Measurements from ENCODE around the gene C1QTNF12.

C1QTNF12 gene

GRCh38 chr1:1281533-1282321 lies 35.2 kb upstream of the C1QTNF12 start:
- no peak for DNase-seq (ENCODE audit: low read depth)

- no peak for DNase-seq (ENCODE audit: low read depth)
These were observed 34.4 kb upstream of the C1QTNF12 start for GRCh38 chr1:1280782-1281481.

GRCh38 chr1:1279028-1279427 lies 32.5 kb upstream of the C1QTNF12 start:
- no peak for DNase-seq (ENCODE audit: low read depth)

GRCh38 chr1:1278620-1279019 lies 32.1 kb upstream of the C1QTNF12 start:
- DNase-seq (ENCODE audit: low read depth), result no peak

GRCh38 chr1:1275836-1276235 lies 29.3 kb upstream of the C1QTNF12 start:
- no peak for DNase-seq (ENCODE audit: low read depth)

- no peak for DNase-seq (ENCODE audit: low read depth)
These were observed 28.5 kb upstream of the C1QTNF12 start for GRCh38 chr1:1274931-1275431.

- DNase-seq (ENCODE audit: low read depth), result no peak
These were observed 27.9 kb upstream of the C1QTNF12 start for GRCh38 chr1:1274299-1274930.

- DNase-seq (ENCODE audit: low read depth), result peak; percentile 94
These were observed 27.2 kb upstream of the C1QTNF12 start, which contains the start of gene UBE2J2 for GRCh38 chr1:1273512-1274298. Gene UBE2J2, minus strand, starts transcription at chr1:1273854. Its CDS starts 5,862 bp downstream, at chr1:1267992.

GRCh38 chr1:1273209-1273511 lies 26.6 kb upstream of the C1QTNF12 start:
- no peak for DNase-seq (ENCODE audit: low read depth)

GRCh38 chr1:1272341-1273208 lies 26.1 kb upstream of the C1QTNF12 start:
- no peak for DNase-seq (ENCODE audit: low read depth)

GRCh38 chr1:1270813-1271212 lies 24.3 kb upstream of the C1QTNF12 start:
- no peak for DNase-seq (ENCODE audit: low read depth)

- no peak for DNase-seq (ENCODE audit: low read depth)
These were observed 21.8 kb upstream of the C1QTNF12 start for GRCh38 chr1:1268284-1268682.

GRCh38 chr1:1267488-1268283 lies 21.2 kb upstream of the C1QTNF12 start:
- no peak for DNase-seq (ENCODE audit: low read depth)

- DNase-seq (ENCODE audit: low read depth), result no peak
These were observed 18.3 kb upstream of the C1QTNF12 start for GRCh38 chr1:1264868-1265272.

GRCh38 chr1:1264026-1264425 lies 17.5 kb upstream of the C1QTNF12 start:
- DNase-seq (ENCODE audit: low read depth), result no peak

GRCh38 chr1:1262758-1263157 lies 16.2 kb upstream of the C1QTNF12 start:
- DNase-seq (ENCODE audit: low read depth), result no peak

- DNase-seq (ENCODE audit: low read depth), result no peak
These were observed 15.5 kb upstream of the C1QTNF12 start for GRCh38 chr1:1262071-1262470.

- DNase-seq (ENCODE audit: low read depth), result no peak
These were observed 14.5 kb upstream of the C1QTNF12 start for GRCh38 chr1:1260843-1261560.

GRCh38 chr1:1259951-1260600 lies 13.6 kb upstream of the C1QTNF12 start:
- no peak for DNase-seq (ENCODE audit: low read depth)

Measured in activated T-cell treated with anti-CD3 and anti-CD28 coated beads for 48 hours (primary cell).